Hepatocyte (in vitro differentiated cells): ENCODE results near the gene TSPAN15. TPM values are rescaled to one million over a fixed set of nuclear protein-coding genes. Genes with fewer than 3 reads are reported as not detected.

Experiments used
- DNase-seq: peaks from one replicate; pipeline ENCODE4 v3.0.0-alpha.2; 2016; ENCODE audit warnings: low spot score
- H2AFZ ChIP-seq: fragments of 200-600 bp; sonication (generic); 2 replicates; pipeline ENCODE4 v1.6.0; 2016; ENCODE audit warnings: antibody characterized with exemption, mild to moderate bottlenecking
- H3K27ac ChIP-seq: fragments of 200-600 bp; sonication (generic); 2 replicates; pipeline ENCODE4 v1.5.1; 2016; ENCODE audit warnings: mild to moderate bottlenecking
- H3K27me3 ChIP-seq: fragments of 200-600 bp; sonication (generic); 2 replicates; pipeline ENCODE4 v1.6.1; 2016
- H3K36me3 ChIP-seq: fragments of 200-600 bp; sonication (generic); replicated peaks from 2 replicates; pipeline ENCODE4 v1.5.1; 2016; ENCODE audit warnings: low read depth; ENCODE audit not compliant: insufficient read depth
- H3K4me1 ChIP-seq: fragments of 200-600 bp; sonication (generic); 2 replicates; pipeline ENCODE4 v1.5.1; 2016; ENCODE audit warnings: mild to moderate bottlenecking, moderate library complexity; ENCODE audit not compliant: insufficient read depth
- H3K4me2 ChIP-seq: fragments of 200-600 bp; sonication (generic); 2 replicates; pipeline ENCODE4 v1.6.0; 2016
- H3K4me3 ChIP-seq: fragments of 200-600 bp; sonication (generic); 2 replicates; pipeline ENCODE4 v1.5.1; 2016; ENCODE audit warnings: mild to moderate bottlenecking
- H3K79me2 ChIP-seq: fragments of 200-600 bp; sonication (generic); 2 replicates; pipeline ENCODE4 v1.6.0; 2017; ENCODE audit warnings: mild to moderate bottlenecking
- H3K9me2 ChIP-seq: fragments of 200-600 bp; sonication (generic); replicated peaks from 2 replicates; pipeline ENCODE4 v1.6.0; 2017; ENCODE audit warnings: mild to moderate bottlenecking; ENCODE audit not compliant: insufficient read depth
- H3K9me3 ChIP-seq: fragments of 200-600 bp; sonication (generic); 2 replicates; pipeline ENCODE4 v1.5.1; 2016; ENCODE audit warnings: low read depth, mild to moderate bottlenecking
- H4K20me1 ChIP-seq: fragments of 200-600 bp; sonication (generic); 2 replicates; pipeline ENCODE4 v1.6.0; 2016; ENCODE audit warnings: mild to moderate bottlenecking; ENCODE audit not compliant: insufficient read depth, poor library complexity, severe bottlenecking
- EZH2 ChIP-seq: fragments of 200-600 bp; sonication (generic); IDR thresholded peaks from 2 replicates; pipeline ENCODE4 v1.6.1; 2016; ENCODE audit warnings: antibody characterized with exemption, mild to moderate bottlenecking, borderline replicate concordance
- EZH2phosphoT487 ChIP-seq: fragments of 200-600 bp; sonication (generic); IDR thresholded peaks from one replicate; pipeline ENCODE4 v1.6.1; 2018; ENCODE audit warnings: antibody characterized with exemption, mild to moderate bottlenecking, low read depth, moderate library complexity; ENCODE audit not compliant: unreplicated experiment, severe bottlenecking
- WGBS: methylation state at CpG from one replicate; pipeline ENCODE4 v1.1.6; 2016; ENCODE audit warnings: low lambda C conversion rate; ENCODE audit errors: missing lambda C conversion rate; 5-methylcytosine and 5-hydroxymethylcytosine counted together
- polyA plus RNA-seq: library from polyadenylated mRNA; unstranded; fragments of >200 nt; fragmentation: Nextera tagmentation; extraction: Ambion mirVana; gene quantifications from 2 replicates; pipeline ENCODE4 v1.2.1, GENCODE V29; 2016
- total RNA-seq: library from RNA; depleted of rRNA; stranded (reverse); fragments of >200 nt; gene quantifications from 2 replicates; pipeline ENCODE4 v1.2.3, GENCODE V29; 2014
- TF ChIP-seq, protein P1 (sequence below): fragments of 200-600 bp; sonication (generic); IDR thresholded peaks from 2 replicates; pipeline ENCODE4 v1.5.1; 2016; ENCODE audit warnings: antibody characterized with exemption, mild to moderate bottlenecking; ENCODE audit not compliant: poor library complexity

TSPAN15 gene
- total and polyA plus RNA-seq, 2 experiments from 2014 or later = 29.0 to 66.4 TPM

DNA sequence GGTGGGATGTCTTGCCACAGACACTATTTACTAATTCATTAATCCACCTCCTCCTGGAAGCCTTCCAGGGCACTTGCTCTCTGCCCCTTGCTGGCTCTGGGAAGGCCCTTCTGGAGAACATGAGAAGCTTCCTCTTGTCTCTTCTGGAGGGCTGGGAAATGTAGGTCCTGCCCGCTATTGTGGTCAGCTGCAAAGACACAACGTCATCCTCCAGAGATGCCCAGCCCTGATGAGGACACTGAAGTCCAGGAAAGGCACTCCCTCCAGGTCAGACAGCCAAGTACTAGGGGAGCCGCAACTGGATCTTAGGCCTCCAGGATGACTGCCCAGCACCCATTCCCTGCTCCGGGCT is 24.9 kb upstream of the TSPAN15 start:
- Histone ChIP-seq H3K9me2 (no peaks in the 10 kb centered on the region), H3K79me2 (no peaks in the 10 kb centered on the region), H3K36me3 (no peaks in the 10 kb centered on the region), H3K4me2 (no peak overlapping the region), H3K4me3 (no peak overlapping the region), H2AFZ (no peak overlapping the region), H3K9me3 (no peaks in the 10 kb centered on the region), H3K27ac (peak overlapping the region; percentile 89), H3K4me1 (peaks cover 13% of the 10 kb centered on the region), H3K27me3 (no peaks in the 10 kb centered on the region), H4K20me1 (no peaks in the 10 kb centered on the region)
- TF ChIP-seq EZH2phosphoT487 (no peak), EZH2 (no peak)
- TF ChIP-seq, protein P1, sequence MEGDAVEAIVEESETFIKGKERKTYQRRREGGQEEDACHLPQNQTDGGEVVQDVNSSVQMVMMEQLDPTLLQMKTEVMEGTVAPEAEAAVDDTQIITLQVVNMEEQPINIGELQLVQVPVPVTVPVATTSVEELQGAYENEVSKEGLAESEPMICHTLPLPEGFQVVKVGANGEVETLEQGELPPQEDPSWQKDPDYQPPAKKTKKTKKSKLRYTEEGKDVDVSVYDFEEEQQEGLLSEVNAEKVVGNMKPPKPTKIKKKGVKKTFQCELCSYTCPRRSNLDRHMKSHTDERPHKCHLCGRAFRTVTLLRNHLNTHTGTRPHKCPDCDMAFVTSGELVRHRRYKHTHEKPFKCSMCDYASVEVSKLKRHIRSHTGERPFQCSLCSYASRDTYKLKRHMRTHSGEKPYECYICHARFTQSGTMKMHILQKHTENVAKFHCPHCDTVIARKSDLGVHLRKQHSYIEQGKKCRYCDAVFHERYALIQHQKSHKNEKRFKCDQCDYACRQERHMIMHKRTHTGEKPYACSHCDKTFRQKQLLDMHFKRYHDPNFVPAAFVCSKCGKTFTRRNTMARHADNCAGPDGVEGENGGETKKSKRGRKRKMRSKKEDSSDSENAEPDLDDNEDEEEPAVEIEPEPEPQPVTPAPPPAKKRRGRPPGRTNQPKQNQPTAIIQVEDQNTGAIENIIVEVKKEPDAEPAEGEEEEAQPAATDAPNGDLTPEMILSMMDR = no peak
- DNase-seq = no peak
- 74% methylated on average over 4 of the region's 4 CpGs for WGBS

DNA sequence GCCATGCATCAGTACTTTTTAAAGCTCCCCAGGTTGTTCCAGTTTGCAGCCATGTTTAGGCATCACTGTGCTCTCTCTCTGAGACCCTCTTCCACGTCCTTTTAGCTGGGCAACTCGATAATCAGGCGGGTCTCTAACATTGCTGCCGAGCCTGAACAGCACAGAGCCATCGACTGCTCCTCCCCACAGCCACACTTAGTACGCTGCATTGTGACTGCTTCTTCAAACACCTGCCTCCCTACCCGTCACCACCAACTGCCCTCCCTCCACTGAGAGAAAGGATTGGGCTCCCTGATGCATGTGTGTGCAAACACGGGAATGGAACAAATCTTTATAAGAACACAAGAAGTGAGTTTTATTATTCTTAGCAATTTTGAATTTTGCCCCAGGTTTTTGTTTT is 23.1 kb upstream of the TSPAN15 start:
- no peak overlapping the region for H3K4me3 ChIP-seq
- H3K9me3 ChIP-seq = no peaks in the 10 kb centered on the region
- WGBS = 81% methylated on average over 8 of the region's 8 CpGs
- no peak overlapping the region for H2AFZ ChIP-seq
- TF ChIP-seq, protein P1 = no peak
- TF ChIP-seq EZH2phosphoT487 (no peak), EZH2 (no peak)
- H3K4me1 ChIP-seq = peaks cover 13% of the 10 kb centered on the region
- no peak overlapping the region for H3K4me2 ChIP-seq
- no peak for DNase-seq
- H3K79me2 ChIP-seq = no peaks in the 10 kb centered on the region
- H3K27me3 ChIP-seq = no peaks in the 10 kb centered on the region
- no peak overlapping the region for H3K27ac ChIP-seq
- H3K9me2 ChIP-seq = no peaks in the 10 kb centered on the region
- no peaks in the 10 kb centered on the region for H4K20me1 ChIP-seq
- no peaks in the 10 kb centered on the region for H3K36me3 ChIP-seq

DNA sequence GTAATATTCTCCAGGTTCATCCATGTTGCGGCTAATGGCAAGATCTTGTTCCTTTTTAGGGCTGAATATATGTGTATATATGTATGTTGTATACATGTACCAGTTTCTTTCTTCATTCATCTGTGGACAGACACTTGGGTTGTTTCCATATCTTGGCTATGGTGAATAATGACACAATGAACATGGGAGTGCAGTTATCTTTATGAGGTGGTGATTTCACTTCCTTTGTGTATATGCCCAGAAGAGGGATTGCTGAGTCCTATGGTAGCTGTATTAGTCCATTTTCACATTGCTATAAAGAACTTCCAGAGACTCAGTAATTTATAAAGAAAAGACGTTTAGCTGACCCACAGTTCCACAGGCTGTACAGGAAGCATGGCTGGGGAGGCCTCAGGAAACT is 17.1 kb upstream of the TSPAN15 start:
- Histone ChIP-seq H3K9me3 (no peaks in the 10 kb centered on the region), H3K4me1 (peaks cover 15% of the 10 kb centered on the region), H2AFZ (no peak overlapping the region), H3K36me3 (no peaks in the 10 kb centered on the region), H3K27ac (no peak overlapping the region), H3K4me3 (no peak overlapping the region), H3K4me2 (no peak overlapping the region), H3K9me2 (no peaks in the 10 kb centered on the region), H3K27me3 (no peaks in the 10 kb centered on the region), H4K20me1 (no peaks in the 10 kb centered on the region), H3K79me2 (no peaks in the 10 kb centered on the region)
- TF ChIP-seq EZH2 (no peak), EZH2phosphoT487 (no peak)
- TF ChIP-seq, protein P1 = no peak
- 68% methylated on average over 2 of the region's 2 CpGs for WGBS
- DNase-seq = no peak

DNA sequence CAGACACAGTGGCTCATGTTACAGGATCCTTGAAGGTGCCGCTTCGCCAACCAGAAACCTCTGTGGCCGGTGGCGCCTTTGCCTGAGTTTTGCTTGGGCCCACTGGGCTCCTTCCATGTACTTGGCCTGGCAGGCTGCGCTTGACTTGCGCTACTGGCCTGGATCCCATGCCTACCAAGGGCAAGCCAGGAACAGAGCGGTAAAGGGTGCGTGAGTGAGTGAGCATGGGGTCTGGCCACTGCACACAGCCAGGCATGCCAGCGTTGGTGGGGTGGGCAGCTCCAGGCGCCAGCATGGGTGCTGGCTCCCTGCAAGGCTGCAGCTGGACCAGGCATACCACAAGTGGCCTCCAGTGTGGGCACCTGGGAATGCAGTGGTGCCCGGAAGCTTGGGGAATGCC is 16.3 kb upstream of the TSPAN15 start:
- Histone ChIP-seq H3K9me3 (no peaks in the 10 kb centered on the region), H4K20me1 (no peaks in the 10 kb centered on the region), H3K79me2 (no peaks in the 10 kb centered on the region), H3K27ac (no peak overlapping the region), H3K4me1 (peaks cover 20% of the 10 kb centered on the region), H2AFZ (no peak overlapping the region), H3K9me2 (no peaks in the 10 kb centered on the region), H3K4me2 (no peak overlapping the region), H3K4me3 (no peak overlapping the region), H3K36me3 (no peaks in the 10 kb centered on the region), H3K27me3 (no peaks in the 10 kb centered on the region)
- TF ChIP-seq EZH2phosphoT487 (no peak), EZH2 (no peak)
- TF ChIP-seq, protein P1 = no peak
- 98% methylated on average over 11 of the region's 11 CpGs for WGBS
- no peak for DNase-seq
